Activated CD4-positive, alpha-beta T cell treated with anti-CD3 and anti-CD28 coated beads, Interleukin-2, amount 50 U/mL, for 16 hours (primary cell): Measurements from ENCODE around the gene TGFBR2.

Experiments
- DNase-seq: peaks from one replicate; pipeline ENCODE4 v3.0.0-alpha.2; 2020

Gene TGFBR2

GRCh38 chr3:30723211-30723610 lies 116.8 kb downstream of the TGFBR2 start:
- no peak for DNase-seq

DNA sequence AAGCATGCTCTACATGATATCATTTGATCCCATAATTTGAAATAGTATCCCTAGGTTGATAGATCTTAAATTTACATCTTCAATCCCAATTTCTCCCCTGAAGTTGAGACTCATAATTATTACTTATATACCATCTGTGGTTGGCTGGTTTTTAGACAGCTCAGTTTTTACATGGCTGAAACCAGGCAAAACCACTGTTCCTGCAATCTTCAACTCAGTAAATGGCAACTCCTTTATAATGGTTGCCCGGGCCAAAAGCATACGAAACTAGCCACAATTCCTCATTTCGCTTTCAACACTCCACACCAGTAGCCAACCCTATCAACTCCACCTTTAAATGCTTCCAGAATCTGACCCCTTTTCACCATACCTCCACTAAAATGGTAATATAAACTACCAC lies 118.5 kb downstream of the TGFBR2 start:
- no peak for DNase-seq

- no peak for DNase-seq
Observed at GRCh38 chr3:30728143-30728542, 121.7 kb downstream of the TGFBR2 start.

DNA sequence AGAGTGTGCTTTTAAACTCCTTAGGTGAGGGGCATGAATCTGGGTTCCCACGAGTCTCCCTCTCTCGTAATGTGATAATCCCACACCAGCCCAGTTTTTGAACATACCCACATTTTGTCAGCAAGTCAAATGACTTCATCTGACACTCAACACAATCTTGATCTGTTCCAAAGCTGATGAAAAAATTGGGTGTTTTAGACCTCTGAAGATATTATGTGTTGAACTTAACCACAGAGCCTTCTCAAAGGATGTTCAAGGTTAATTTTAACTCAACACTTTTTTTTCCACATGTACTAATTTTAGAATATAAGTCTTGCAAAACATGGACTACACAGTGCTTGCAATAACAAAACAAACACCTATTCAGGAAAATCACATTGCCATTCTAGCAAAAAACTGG lies 123.1 kb downstream of the TGFBR2 start:
- no peak for DNase-seq

DNA sequence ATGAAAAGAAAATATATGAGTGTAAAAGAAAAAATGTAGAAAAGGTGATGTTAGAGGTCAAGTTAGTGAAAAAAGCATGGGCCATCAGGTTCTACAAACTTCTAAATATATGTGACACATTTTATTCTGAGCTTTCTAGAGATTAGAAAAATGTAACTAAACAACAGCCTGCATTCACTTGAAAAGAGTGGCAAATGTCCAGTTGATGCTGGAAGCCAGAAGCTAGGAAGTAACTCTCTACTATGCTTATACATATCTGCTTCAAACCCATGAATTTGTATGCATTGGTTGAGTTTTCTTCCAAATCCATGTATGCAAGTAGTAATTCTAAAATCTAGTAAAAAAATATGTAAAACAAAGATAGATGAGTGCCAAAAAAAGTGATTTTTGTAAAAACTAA lies 123.5 kb downstream of the TGFBR2 start:
- DNase-seq: no peak

GRCh38 chr3:30730967-30731366 lies 124.6 kb downstream of the TGFBR2 start:
- DNase-seq: no peak

- DNase-seq: no peak
Observed at GRCh38 chr3:30733209-30733608, 126.8 kb downstream of the TGFBR2 start.

GRCh38 chr3:30733696-30734095 lies 127.3 kb downstream of the TGFBR2 start:
- no peak for DNase-seq

DNA sequence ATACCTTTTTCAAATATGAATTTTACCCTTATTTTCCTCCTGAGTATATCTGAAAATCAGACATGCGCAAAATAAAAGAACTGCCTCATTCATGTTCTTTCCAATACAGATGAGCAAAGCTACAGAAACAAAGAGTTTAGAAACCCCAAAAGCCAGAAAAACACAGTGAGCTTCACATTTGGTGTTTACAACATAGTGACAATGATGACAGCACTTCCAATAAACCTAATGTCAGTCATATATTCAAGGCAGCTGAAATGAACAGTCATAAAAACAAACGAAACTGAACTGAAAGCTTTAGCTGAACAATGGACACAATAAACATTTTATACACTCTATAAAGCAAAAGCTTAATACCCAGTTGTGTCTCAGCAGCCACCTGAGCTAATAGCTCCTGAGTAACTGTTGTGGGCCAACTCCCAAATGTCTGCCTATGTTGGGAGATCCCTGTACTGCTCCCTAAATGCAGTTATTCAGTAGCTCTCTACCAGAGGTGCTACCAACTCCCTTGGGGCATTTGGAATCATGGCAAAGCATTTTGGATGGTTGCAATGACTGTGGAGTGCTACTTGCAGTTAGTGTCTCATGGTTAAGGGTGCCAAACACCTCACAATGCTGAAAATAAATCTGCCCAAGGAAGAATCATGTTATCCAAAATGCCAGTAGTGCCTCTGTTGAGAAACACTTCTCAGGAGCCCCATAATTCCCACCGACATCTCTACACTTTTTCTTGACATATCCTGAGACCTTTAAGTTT lies 131.5 kb downstream of the TGFBR2 start:
- DNase-seq: no peak

DNA sequence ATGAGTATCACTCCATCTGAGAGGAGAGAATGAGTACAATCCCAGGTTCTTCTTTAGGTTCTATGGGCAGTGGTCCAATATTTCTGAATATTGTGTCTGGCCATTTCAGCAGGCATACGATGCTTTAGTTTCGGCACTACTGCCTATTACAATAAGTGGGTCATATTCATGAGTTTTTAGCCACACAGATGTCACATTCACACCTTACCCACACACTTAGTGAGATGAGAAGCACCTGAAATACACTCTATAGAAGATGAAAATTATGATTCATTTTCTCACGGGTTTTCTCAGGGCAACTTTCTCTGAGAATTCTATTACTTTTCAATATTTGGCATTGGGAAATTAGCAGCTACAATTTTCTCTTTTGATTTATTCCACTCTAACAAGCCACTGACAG lies 132.2 kb downstream of the TGFBR2 start:
- DNase-seq: no peak

DNA sequence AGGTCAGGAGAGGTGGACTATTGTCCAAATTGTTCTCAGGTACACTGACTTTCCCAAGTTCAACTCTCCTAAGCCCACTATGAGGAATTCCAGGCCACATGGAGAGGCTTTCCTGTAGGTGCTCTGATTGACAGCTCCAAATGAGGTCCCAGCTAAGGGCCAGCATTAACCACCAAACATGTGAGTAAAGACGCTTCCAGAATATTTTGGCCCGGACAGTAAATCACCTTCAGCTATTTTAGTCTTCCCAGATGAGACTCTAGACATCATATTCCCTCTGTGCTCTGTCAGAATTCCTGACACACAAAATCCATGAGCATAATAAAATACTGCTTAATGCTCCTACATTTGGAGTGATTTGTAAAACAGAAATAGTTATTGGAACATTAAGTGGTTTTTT lies 135.5 kb downstream of the TGFBR2 start:
- no peak for DNase-seq

GRCh38 chr3:30742796-30743619 lies 136.6 kb downstream of the TGFBR2 start:
- no peak for DNase-seq
